Upper lobe of right lung (tissue), 1 donor: ENCODE measurements around the gene B3GNT2. TPM values are rescaled to one million over a fixed set of nuclear protein-coding genes. Genes with fewer than 3 reads are reported as not detected.
"Not testable (repeated sequence)": the region's sequence is repeated elsewhere in the genome, so short reads cannot be mapped to it uniquely, and the experiment has no call there.

ENCODE experiments used
- ATAC-seq: fragments of 200-7000 bp; cut with Tn5 transposase; one replicate; pipeline ENCODE4 v1.9.1; 2020; ENCODE audit warnings: mild to moderate bottlenecking, moderate library complexity
- DNase-seq: peaks from one replicate; pipeline ENCODE4 v3.0.0-alpha.2; 2020
- H3K27ac ChIP-seq: fragments of 200-600 bp; one replicate; pipeline ENCODE4 v1.8.0; 2022
- H3K27me3 ChIP-seq: fragments of 200-600 bp; one replicate; pipeline ENCODE4 v1.8.0; 2022; ENCODE audit warnings: mild to moderate bottlenecking
- H3K36me3 ChIP-seq: fragments of 200-600 bp; one replicate; pipeline ENCODE4 v1.8.0; 2022
- H3K4me1 ChIP-seq: fragments of 200-600 bp; one replicate; pipeline ENCODE4 v1.8.0; 2022
- H3K4me3 ChIP-seq: fragments of 200-600 bp; one replicate; pipeline ENCODE4 v1.8.0; 2022; ENCODE audit warnings: mild to moderate bottlenecking
- H3K9me3 ChIP-seq: fragments of 200-600 bp; one replicate; pipeline ENCODE4 v1.8.0; 2022
- CTCF ChIP-seq: fragments of 200-600 bp; IDR thresholded peaks from one replicate; pipeline ENCODE4 v1.8.0; 2022; ENCODE audit warnings: antibody characterized with exemption
- intact Hi-C: fragments of 100-400 bp; cut with DNase I; formaldehyde crosslinking; loops from one replicate; pipeline ENCODE4 v1.11.0; 2022
- total RNA-seq: library from RNA; stranded (reverse); fragmentation: NEBNext Ultra II Directional; extraction: Animal tissue kit (Norgen Biotek cat#: 25700); gene quantifications from one replicate; pipeline ENCODE4 v1.2.1, GENCODE V29; 2021
- donor health status: DM: no; HTN: yes; CAD: no; lungs with severe emphysema.

The B3GNT2 gene
- total RNA-seq, 1 donor from 2014 or later = 38.6 TPM

- H3K9me3 ChIP-seq = no peaks in the 10 kb centered on the region
- intact Hi-C loops = no loop called here
- TF ChIP-seq CTCF = no peak
- H3K4me3 ChIP-seq = peak overlapping the region; percentile 95
- ATAC-seq (peak; percentile 70), DNase-seq (peak; percentile 88)
- H3K27ac ChIP-seq = peak overlapping the region; percentile 92
- H3K36me3 ChIP-seq = no peaks in the 10 kb centered on the region
- peaks cover 39% of the 10 kb centered on the region for H3K4me1 ChIP-seq
- no peaks in the 10 kb centered on the region for H3K27me3 ChIP-seq
Measured at GRCh38 chr2:62196278-62196901, 475 bp downstream of the B3GNT2 start.

DNA sequence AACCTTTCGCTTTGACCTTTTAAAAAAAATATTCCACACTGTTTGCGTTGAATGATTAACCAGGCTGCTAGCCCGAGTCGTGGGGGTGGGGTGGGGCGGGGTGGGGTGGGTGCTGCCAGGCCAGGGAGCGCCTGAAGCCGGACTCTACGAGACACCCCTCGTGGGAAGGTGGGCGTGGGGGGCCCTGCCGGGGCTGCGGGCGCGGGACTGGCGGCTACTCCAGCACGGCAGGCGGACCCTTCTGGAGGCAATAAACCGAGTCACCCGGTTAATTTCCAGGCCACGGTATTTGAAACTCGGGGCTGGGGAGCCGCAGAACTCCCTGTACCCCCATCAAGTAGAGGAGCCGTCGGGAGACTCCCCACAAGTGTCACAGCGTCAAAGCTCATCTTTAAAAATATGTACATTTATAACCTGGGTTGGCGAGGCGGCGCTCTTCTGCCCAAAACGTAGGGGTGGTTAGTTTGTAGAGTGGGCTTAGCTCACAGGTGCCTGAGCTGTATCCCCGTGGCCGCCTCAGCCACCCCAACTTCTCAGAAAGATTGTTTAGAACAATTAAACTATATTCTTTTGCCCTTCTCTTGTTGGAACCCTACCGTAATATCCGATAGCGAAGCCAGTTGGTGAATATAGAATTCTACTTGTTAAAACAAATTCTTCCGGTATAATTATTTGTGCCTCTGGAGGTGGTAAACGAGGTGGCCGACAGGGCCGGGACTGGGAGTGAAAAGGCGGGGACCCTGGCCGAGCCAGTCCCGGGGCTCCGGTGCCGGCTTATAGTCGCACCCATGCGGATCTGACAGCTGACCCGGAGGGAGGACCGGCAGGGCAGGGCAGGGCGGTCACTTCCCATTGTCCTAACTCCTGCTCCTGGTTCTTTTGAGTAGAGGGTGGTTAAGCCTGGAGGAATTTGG lies 1.4 kb downstream of the B3GNT2 start:
- Histone ChIP-seq H3K27me3 (no peaks in the 10 kb centered on the region), H3K36me3 (no peaks in the 10 kb centered on the region), H3K4me1 (peaks cover 48% of the 10 kb centered on the region), H3K9me3 (no peaks in the 10 kb centered on the region), H3K27ac (peak overlapping the region; percentile 92), H3K4me3 (peak overlapping the region; percentile 95)
- no peak for TF ChIP-seq CTCF
- intact Hi-C loops = no loop called here
- peak; percentile 46 for ATAC-seq
- DNase-seq = peak; percentile 82

GRCh38 chr2:62197925-62198633 lies 2.2 kb downstream of the B3GNT2 start:
- Histone ChIP-seq H3K27ac (peak overlapping the region; percentile 92), H3K9me3 (no peaks in the 10 kb centered on the region), H3K4me3 (peak overlapping the region; percentile 95), H3K36me3 (no peaks in the 10 kb centered on the region), H3K27me3 (no peaks in the 10 kb centered on the region), H3K4me1 (peaks cover 56% of the 10 kb centered on the region)
- DNase-seq = no peak
- intact Hi-C loops = no loop called here
- no peak for ATAC-seq
- TF ChIP-seq CTCF = no peak

- intact Hi-C loops, H3K9me3 ChIP-seq, H3K27ac ChIP-seq, DNase-seq, H3K27me3 ChIP-seq, H3K36me3 ChIP-seq, ATAC-seq: not testable (repeated sequence)
- Histone ChIP-seq H3K4me3 (peak overlapping the region; percentile 95), H3K4me1 (peaks cover 59% of the 10 kb centered on the region)
Measured at GRCh38 chr2:62198854-62199253, 2.9 kb downstream of the B3GNT2 start.

GRCh38 chr2:62199392-62200125 lies 3.6 kb downstream of the B3GNT2 start:
- ATAC-seq = no peak
- Histone ChIP-seq H3K9me3 (no peaks in the 10 kb centered on the region), H3K4me1 (peaks cover 61% of the 10 kb centered on the region), H3K27me3 (no peaks in the 10 kb centered on the region), H3K36me3 (no peaks in the 10 kb centered on the region), H3K4me3 (no peak overlapping the region), H3K27ac (peak overlapping the region; percentile 20)
- intact Hi-C loops = no loop called here
- TF ChIP-seq CTCF = no peak
- no peak for DNase-seq
